H9 (cell line): ENCODE results near the gene ANKRD13D. TPM values are rescaled to one million over a fixed set of nuclear protein-coding genes. Genes with fewer than 3 reads are reported as not detected.

Experiments
- DNase-seq: peaks from one replicate; pipeline ENCODE4 v3.0.0-alpha.2; 2017
- H2AFZ ChIP-seq: one replicate; pipeline ENCODE4 v1.6.1; 2013; ENCODE audit warnings: mild to moderate bottlenecking, low read length, control low read depth, moderate library complexity
- H2AK5ac ChIP-seq: 2 replicates; pipeline ENCODE4 v1.6.1; 2013; ENCODE audit warnings: low read length, control low read depth, mixed read lengths; ENCODE audit not compliant: insufficient read length
- H2BK120ac ChIP-seq: one replicate; pipeline ENCODE4 v1.6.1; 2013; ENCODE audit warnings: low read depth, mild to moderate bottlenecking, low read length, control low read depth, inconsistent platforms; ENCODE audit not compliant: poor library complexity, severe bottlenecking
- H2BK12ac ChIP-seq: 2 replicates; pipeline ENCODE4 v1.6.1; 2013; ENCODE audit warnings: low read length, control low read depth, mixed read lengths, low read depth; ENCODE audit not compliant: insufficient read length
- H2BK15ac ChIP-seq: 2 replicates; pipeline ENCODE4 v1.6.1; 2013; ENCODE audit warnings: low read depth, low read length, control low read depth
- H2BK20ac ChIP-seq: one replicate; pipeline ENCODE4 v1.6.1; 2013; ENCODE audit warnings: low read depth, mild to moderate bottlenecking, low read length, control low read depth, inconsistent platforms; ENCODE audit not compliant: poor library complexity, severe bottlenecking
- H2BK5ac ChIP-seq: 2 replicates; pipeline ENCODE4 v1.6.1; 2013; ENCODE audit warnings: low read length, control low read depth, mixed read lengths; ENCODE audit not compliant: insufficient read length
- H3K14ac ChIP-seq: 2 replicates; pipeline ENCODE4 v1.6.1; 2013; ENCODE audit warnings: low read length, control low read depth; ENCODE audit not compliant: insufficient read depth
- H3K18ac ChIP-seq: 2 replicates; pipeline ENCODE4 v1.6.1; 2013; ENCODE audit warnings: low read depth, mild to moderate bottlenecking, mixed read lengths, low read length, control low read depth; ENCODE audit not compliant: insufficient read length
- H3K23ac ChIP-seq: 2 replicates; pipeline ENCODE4 v1.6.1; 2013; ENCODE audit warnings: low read length, control low read depth, mixed read lengths, low read depth; ENCODE audit not compliant: insufficient read length
- H3K23me2 ChIP-seq: 2 replicates; pipeline ENCODE4 v1.6.1; 2013; ENCODE audit warnings: low read depth, mild to moderate bottlenecking, mixed read lengths, low read length, control low read depth; ENCODE audit not compliant: insufficient read length, poor library complexity, severe bottlenecking
- H3K27ac ChIP-seq: 2 replicates; pipeline ENCODE4 v1.5.1; 2013; ENCODE audit warnings: low read length, control low read depth, mixed read lengths, low read depth; ENCODE audit not compliant: insufficient read length
- H3K27me3 ChIP-seq: 2 replicates; pipeline ENCODE4 v1.6.1; 2013; ENCODE audit warnings: low read length, control low read depth, inconsistent platforms; ENCODE audit not compliant: insufficient read depth
- H3K4ac ChIP-seq: 2 replicates; pipeline ENCODE4 v1.6.1; 2013; ENCODE audit warnings: low read depth, mild to moderate bottlenecking, control low read depth, inconsistent platforms, low read length, moderate library complexity
- H3K4me1 ChIP-seq: 2 replicates; pipeline ENCODE4 v1.6.1; 2013; ENCODE audit warnings: low read length, control low read depth, inconsistent platforms; ENCODE audit not compliant: insufficient read depth
- H3K4me2 ChIP-seq: 2 replicates; pipeline ENCODE4 v1.6.1; 2013; ENCODE audit warnings: low read length, control low read depth, mixed read lengths; ENCODE audit not compliant: insufficient read length, insufficient read depth
- H3K56ac ChIP-seq: 2 replicates; pipeline ENCODE4 v1.6.1; 2013; ENCODE audit warnings: low read depth, mild to moderate bottlenecking, mixed read lengths, low read length, control low read depth; ENCODE audit not compliant: insufficient read length
- H3K79me1 ChIP-seq: 2 replicates; pipeline ENCODE4 v1.6.1; 2013; ENCODE audit warnings: low read depth, mild to moderate bottlenecking, moderate library complexity, low read length, control low read depth, inconsistent platforms; ENCODE audit not compliant: insufficient read depth, poor library complexity, severe bottlenecking
- H3K79me2 ChIP-seq: 2 replicates; pipeline ENCODE4 v1.6.1; 2013; ENCODE audit warnings: low read length, control low read depth, inconsistent platforms; ENCODE audit not compliant: insufficient read depth
- H3K9ac ChIP-seq: 2 replicates; pipeline ENCODE4 v1.6.1; 2013; ENCODE audit warnings: low read length, control low read depth, mixed read lengths; ENCODE audit not compliant: insufficient read length; ENCODE audit errors: extremely low read depth
- H3K9me3 ChIP-seq: one replicate; pipeline ENCODE4 v1.6.1; 2013; ENCODE audit warnings: low read depth, low read length, inconsistent platforms; ENCODE audit not compliant: control insufficient read depth
- H3T11ph ChIP-seq: one replicate; pipeline ENCODE4 v1.6.1; 2013; ENCODE audit warnings: mild to moderate bottlenecking, low read length, control low read depth, inconsistent platforms
- H4K20me1 ChIP-seq: one replicate; pipeline ENCODE4 v1.6.1; 2013; ENCODE audit not compliant: control insufficient read depth, insufficient read length, insufficient read depth
- H4K5ac ChIP-seq: 2 replicates; pipeline ENCODE4 v1.6.1; 2013; ENCODE audit warnings: low read depth, mild to moderate bottlenecking, mixed read lengths, low read length, control low read depth; ENCODE audit not compliant: insufficient read length
- H4K8ac ChIP-seq: replicated peaks from 2 replicates; pipeline ENCODE4 v1.6.1; 2013; ENCODE audit warnings: low read length, control low read depth, mixed read lengths, low read depth; ENCODE audit not compliant: insufficient read length
- H4K91ac ChIP-seq: 2 replicates; pipeline ENCODE4 v1.6.1; 2013; ENCODE audit warnings: low read depth, mild to moderate bottlenecking, moderate library complexity, mixed read lengths, low read length, control low read depth; ENCODE audit not compliant: insufficient read length
- H3K27ac Mint-ChIP-seq, 3 experiments: 2 replicates in 2 of 3; 3 replicates in 1 of 3; pipeline ENCODE4 v1.8.0; 2020 to 2021; ENCODE audit warnings: mixed read lengths in 3 of 3, mild to moderate bottlenecking in 1 of 3, moderate library complexity in 1 of 3
- H3K27me3 Mint-ChIP-seq: 2 replicates; pipeline ENCODE4 v1.8.0; 2021; ENCODE audit warnings: low read depth, mild to moderate bottlenecking, moderate library complexity, mixed read lengths
- H3K36me3 Mint-ChIP-seq, 3 experiments: 2 replicates in 2 of 3; 3 replicates in 1 of 3; pipeline ENCODE4 v1.8.0; 2020 to 2021; ENCODE audit warnings: low read depth in 3 of 3, mixed read lengths in 3 of 3; ENCODE audit not compliant: insufficient read depth in 1 of 3
- H3K4me1 Mint-ChIP-seq, 2 experiments: 2 replicates each; pipeline ENCODE4 v1.8.0; 2020; ENCODE audit warnings: mixed read lengths in 2 of 2
- H3K4me3 Mint-ChIP-seq, 2 experiments: 2 replicates in 1 of 2; 3 replicates in 1 of 2; pipeline ENCODE4 v1.8.0; 2020 to 2021; ENCODE audit warnings: mild to moderate bottlenecking in 2 of 2, mixed read lengths in 2 of 2, moderate library complexity in 1 of 2
- H3K9me3 Mint-ChIP-seq, 2 experiments: 2 replicates in 1 of 2; 3 replicates in 1 of 2; pipeline ENCODE4 v1.8.0; 2020; ENCODE audit warnings: mild to moderate bottlenecking in 2 of 2, mixed read lengths in 2 of 2, moderate library complexity in 1 of 2
- CTCF ChIP-seq: fragments of 200-600 bp; sonication (generic); conservative IDR thresholded peaks from 3 replicates; pipeline ENCODE4 v1.8.0; 2021; ENCODE audit warnings: antibody characterized with exemption, mild to moderate bottlenecking
- WGBS: extraction: QIAGEN DNeasy Blood & Tissue Kit; methylation state at CpG from one replicate; pipeline ENCODE4 v1.1.7; 2013; ENCODE audit warnings: missing lambda C conversion rate, low lambda C conversion rate, mixed read lengths; ENCODE audit not compliant: insufficient read length; ENCODE audit errors: extremely low coverage; 5-methylcytosine and 5-hydroxymethylcytosine counted together
- total RNA-seq: library from RNA; stranded (reverse); gene quantifications from 2 replicates; pipeline ENCODE4 v1.2.1, GENCODE V29; 2021

Gene ANKRD13D
- total RNA-seq, 1 experiment from 2014 or later: 42.1 TPM

DNA sequence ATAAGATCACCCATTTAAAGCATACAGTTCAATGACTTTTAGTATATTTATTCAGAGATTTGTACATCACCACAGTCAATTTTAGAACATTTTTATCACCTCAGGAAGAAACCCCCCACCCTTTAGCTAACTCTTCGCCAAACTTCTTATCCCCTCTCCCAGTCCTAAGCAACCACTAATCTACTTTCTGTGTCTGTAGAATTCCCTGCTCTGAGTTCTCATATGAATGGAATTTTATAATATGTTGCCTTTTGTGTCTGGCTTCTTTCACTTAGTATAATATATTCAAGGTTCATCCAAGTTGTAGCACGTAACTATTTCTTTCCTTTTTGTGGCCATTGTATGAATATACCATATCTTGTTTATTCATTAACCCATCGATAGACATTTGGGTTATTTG lies 3.6 kb downstream of the ANKRD13D start:
- Mint-ChIP-seq H3K27ac (no peak overlapping the region), H3K36me3 (peaks cover 32 to 54% (median 42%) of the 10 kb centered on the region in 3 experiments), H3K9me3 (peaks cover 16 to 21% of the 10 kb centered on the region in 2 experiments), H3K27me3 (peaks cover 2% of the 10 kb centered on the region; the same call in 1 of the 2 replicates), H3K4me3 (no peak overlapping the region), H3K4me1 (peaks cover 9 to 10% of the 10 kb centered on the region in 2 experiments)
- Histone ChIP-seq H3K9ac (no peak overlapping the region), H4K91ac (no peak overlapping the region), H3K79me1 (no peaks in the 10 kb centered on the region), H2BK120ac (no peak overlapping the region), H3K79me2 (no peaks in the 10 kb centered on the region), H2AK5ac (no peak overlapping the region), H2BK12ac (no peak overlapping the region), H3K4ac (no peak overlapping the region), H4K8ac (no peak overlapping the region), H4K5ac (no peak overlapping the region), H2AFZ (no peak overlapping the region), H3K4me2 (no peak overlapping the region), H3K4me1 (peaks cover under 1% of the 10 kb centered on the region; the same call in 1 of the 2 replicates), H2BK20ac (no peak overlapping the region), H4K20me1 (no peaks in the 10 kb centered on the region), H3K27me3 (no peaks in the 10 kb centered on the region), H3K23ac (no peak overlapping the region), H2BK5ac (no peak overlapping the region), H3K27ac (no peak overlapping the region), H3K56ac (no peak overlapping the region), H3K18ac (no peak overlapping the region), H3K9me3 (no peaks in the 10 kb centered on the region), H2BK15ac (no peak overlapping the region), H3T11ph (no peak overlapping the region), H3K14ac (no peak overlapping the region), H3K23me2 (peaks cover 6% of the 10 kb centered on the region)
- no peak for DNase-seq
- WGBS: no CpG with 5 or more reads among the region's 3 CpGs
- no peak for TF ChIP-seq CTCF
